GM18508 (cell line): ENCODE results near the gene CDK18.

ENCODE experiments used
- ATAC-seq: cut with Tn5 transposase; IDR thresholded peaks from one replicate; pipeline ENCODE4 v1.9.1; 2021; ENCODE audit warnings: moderate number of reproducible peaks; ENCODE audit not compliant: insufficient read depth, unreplicated experiment

The CDK18 gene

DNA sequence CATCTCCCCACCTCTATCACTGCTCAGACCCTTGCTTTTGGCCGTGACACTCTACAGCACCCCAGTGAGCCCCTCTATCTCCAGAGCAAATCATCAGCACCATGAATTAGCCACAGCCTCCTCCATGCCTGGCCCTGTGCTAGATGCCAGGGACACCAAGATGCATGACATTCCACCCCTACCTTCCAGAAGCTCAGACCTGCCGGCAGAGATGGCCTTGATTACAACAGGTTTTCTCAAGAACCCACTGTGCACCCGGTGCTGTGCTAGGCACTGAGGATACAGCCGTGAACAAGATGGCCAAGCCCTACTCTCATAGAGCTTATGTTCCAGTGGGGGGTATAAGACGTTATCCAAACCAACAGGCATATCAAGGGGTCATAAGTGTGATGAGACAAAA, 30.6 kb downstream of the CDK18 start:
- ATAC-seq, result no peak

DNA sequence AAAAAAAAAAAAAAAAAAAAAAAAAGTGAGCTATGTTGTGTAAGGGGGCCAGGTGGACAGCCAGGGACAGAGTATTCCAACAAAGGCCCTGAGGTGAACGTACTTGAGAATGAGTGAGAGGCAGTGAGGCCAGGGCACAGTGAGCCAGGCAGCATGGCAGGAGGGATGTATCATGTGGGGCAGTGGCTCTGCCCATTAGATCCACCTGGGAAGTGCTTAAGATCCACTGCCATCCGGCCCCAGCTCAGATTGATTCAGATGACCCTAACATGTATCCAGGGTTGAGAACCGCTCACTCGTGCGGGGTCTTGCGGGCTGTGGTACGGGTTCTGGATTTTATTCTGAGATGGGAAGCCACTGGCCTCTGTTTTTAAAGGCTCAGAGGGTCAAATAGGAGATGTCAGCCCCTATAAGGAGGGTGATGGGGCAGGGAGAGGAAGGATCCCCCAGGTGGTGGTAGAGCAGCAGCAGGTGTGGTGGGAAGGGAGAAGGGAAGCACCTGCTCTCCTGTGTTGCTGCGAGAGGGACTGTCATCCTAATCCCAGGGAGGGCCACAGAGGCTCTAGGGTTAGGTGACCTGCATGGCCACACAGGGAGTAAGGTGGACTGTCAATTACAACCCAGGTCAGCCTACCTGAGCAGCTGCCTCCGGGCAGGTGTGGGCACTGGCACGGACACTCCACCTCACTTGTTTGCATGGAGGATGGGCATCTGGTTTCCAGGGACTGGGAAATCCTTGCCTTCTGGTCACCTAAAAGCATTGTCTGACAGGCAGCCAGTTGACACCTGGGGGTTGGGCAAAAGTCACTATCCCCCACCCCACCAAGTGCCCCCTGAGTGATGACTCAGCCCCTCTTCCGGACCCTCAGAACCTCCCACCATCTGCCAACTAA, 31.6 kb downstream of the CDK18 start:
- ATAC-seq, result no peak

DNA sequence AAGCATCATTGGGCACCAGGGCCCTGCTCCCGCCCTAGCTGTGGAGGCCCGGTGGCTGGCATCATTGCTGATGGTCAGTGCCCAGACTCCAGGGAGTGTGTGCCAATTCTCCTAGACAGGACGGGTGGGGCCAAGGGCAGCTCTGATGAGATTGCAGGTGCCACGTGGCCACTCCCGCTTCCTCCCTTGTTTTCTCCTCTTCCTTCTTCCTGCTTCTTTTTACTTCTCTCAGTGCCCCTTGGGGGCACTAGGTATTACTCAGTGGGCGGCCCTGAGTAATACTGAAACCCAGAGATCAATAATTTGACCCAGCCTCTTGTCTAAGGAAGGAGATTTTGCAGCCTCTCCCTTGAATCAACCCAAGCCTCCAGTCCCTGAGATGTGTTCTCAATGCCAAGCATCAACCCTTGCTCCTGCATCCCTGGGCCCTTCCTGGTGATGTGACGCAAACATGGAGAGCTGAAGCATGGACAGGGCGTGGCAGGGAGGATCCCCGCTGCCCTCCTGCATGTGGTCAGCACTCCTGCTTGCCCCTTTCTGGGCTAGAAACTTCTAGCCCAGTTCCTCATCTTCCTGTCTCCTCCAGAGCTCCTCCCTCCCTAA, 32.4 kb downstream of the CDK18 start:
- ATAC-seq, result no peak

DNA sequence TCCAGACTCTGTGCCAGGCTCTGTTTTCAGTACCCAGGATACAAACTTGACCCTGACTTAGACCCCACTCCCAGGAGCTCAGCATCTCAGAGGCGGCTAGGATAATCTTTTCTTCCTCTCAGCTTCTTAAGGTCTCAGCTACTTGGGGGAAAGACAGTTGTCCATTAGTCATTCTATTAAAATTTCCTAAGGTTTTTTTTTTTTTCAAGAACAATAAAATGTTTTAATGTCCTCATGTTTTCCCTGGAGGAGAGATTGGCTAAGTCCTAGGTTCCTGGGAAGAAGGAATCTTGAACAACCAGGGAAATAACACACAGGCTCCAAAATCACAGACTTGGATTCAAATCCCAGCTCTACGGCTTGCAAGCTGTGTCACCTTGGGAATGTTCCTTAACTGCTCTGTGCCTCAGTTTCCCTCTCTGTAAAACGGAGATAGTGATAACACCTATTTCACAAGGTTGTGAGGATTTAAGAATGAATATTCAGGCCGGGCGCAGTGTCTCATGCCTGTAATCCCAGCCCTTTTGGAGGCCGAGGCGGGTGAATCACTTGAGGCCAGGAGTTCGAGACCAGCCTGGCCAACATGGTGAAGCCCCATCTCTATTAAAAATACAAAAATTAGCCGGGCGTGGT, 33.0 kb downstream of the CDK18 start:
- no peak for ATAC-seq

DNA sequence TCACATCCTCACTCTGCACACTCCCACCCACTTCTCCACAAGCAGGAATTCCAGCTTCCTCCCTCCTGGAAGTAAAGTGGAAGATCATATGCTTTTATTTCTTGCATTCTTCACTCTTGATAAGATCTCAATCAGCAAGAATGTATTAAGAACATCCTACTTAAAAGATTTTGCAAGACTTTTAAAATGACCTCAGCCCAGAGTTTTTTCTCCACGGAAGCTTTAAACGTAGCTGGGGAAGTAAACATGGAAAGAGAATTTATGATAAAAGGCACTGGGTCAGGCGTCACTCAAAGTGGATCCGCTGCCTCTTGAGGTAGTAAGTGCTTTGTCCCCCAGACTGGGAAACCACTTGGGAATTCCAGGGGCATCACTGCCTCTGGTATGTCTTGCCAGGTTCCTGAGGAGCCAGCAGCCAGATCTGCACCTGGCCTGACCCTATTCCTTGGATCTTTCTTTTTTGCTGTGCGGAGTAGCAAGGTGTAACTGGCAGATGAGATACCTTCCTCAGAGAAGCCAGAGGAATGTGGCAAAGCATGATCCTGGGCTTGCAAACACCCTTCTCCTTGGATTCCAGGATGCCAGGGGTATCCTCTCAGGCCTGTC, 33.9 kb downstream of the CDK18 start:
- no peak for ATAC-seq

DNA sequence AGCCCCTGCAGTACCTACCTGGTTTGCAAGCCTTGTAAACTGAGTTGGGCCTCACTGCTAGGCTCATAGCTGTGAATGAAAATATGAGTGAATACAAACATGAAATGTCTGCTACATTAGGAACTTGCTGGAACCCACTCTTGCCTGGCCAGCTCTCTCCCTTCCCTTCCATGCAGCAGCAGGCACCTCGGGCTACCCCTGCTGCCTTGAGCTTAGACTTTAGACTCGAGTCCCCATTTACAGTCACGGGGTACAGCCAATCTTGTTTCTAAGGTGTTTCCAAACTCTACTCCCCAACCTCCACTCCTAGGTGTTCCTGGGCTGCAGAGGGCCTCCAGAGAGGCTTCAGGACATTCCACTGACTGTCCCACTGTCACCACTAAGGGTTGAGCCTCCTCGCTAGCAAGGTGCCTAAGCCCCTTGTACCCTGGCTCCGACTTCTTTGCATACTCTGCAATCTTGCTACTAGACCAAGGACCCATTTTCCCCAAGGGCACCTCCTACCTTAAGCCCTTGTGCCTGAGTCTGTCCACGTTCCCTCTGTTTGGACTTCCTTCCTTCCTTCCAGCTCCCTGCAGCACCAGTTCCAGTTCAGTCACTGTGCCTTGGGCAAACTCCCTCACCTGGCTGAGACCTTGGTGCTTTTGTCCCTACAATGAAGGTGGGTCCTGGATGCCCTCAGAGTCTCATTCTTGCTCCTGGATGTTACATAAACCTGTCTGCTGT, 36.9 kb downstream of the CDK18 start:
- ATAC-seq, result no peak

DNA sequence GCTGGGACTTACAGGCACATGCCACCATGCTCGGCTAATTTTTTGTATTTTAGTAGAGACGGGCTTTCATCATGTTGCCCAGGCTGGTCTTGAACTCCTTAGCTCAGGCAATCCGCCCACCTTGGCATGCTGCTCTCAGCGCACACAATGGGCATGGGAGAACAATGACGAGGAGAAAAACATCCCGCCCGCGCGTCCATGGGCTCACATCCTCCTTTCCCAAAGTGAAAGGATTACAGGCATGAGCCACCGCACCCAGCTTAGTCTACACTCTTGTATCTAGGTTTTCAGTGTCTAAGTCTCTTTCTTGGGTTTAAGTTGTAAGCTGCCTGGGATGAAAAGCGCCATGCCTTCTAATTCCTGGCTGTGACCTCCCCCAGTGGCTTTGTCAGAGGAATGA, 37.9 kb downstream of the CDK18 start:
- no peak for ATAC-seq

DNA sequence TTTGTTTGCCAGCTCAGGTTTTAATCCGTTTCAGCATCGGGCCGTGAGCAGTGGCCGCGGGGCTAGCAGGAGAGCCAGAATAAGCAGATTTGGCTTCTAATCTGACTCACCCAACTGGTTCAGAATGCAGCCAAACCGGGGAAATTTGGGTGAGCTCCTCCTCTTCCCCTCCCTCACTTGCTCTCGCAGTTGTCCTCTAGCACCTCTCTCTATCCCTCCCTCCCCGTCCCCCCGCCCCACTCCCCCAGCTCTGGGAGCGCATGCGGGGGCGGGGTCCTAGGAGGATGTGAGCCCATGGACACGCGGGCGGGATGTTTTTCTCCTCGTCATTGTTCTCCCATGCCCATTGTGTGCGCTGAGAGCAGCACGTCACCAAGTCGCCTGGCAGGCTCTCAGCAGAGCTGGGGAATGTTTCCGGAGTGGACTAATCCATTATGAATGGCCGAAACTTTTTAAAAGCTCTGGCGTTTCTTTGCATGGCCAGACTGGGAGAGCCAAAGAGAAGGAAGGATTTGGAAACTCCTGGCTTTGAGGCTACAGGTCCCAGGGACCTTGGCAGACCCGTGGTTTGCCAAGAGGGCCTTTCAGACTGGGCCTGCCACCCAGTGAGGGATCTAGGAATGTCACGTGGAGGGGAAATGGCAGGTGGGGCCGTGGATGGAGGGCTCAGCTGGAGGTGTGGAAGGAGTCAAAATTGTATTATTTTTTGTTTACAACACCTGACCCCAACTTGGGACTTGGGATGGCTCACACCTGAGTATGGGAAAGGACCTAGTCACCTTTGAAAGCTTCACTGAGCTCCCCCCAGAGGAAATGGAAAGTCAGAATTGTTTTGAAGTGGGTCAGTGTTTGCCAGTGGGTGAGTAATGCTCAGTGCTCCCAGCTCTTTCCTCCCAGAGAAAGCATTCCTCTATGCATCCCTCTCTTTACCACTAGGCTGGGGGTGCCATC, 39.2 kb downstream of the CDK18 start:
- ATAC-seq, result no peak

DNA sequence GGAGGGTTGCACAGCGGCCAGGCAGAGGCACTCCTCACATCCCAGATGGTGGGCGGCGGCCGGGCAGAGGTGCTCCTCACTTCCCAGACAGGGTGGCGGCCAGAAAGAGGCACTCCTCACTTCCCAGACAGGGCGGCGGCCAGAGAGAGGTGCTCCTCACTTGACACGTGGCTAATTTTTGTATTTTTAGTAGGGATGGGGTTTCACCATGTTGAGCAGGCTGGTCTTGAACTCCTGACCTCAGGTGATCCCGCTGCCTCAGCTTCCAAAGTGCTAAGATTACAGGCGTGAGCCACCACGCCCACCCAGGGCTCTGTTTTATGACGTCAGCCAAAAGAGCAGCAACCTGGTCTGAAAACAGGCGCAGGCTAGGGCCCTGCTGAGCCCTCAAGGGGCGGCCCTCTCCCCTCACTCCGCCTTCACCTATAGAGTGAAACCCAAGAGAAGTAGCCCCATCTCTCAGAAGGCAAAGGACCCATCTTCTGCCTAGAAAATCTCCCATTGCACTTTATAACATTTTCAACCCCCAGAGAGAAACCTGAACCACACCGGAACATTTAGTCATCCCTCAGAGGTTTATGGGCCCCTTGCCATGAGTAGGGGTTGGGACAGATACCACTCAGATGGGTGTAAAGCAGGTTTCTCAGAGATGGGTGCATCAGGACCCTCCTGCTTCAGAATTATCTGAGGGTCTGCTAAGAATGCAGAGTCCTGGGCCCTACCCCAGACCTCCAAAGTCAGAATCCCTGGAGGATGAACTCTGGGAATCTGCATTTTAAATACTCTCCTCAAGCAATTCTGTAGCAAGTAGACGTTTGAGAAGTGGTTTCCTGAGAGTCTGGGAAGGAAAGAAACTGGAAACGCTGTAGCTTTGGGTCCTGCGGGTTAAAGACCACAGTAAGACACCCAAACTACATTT, 40.8 kb downstream of the CDK18 start:
- no peak for ATAC-seq

DNA sequence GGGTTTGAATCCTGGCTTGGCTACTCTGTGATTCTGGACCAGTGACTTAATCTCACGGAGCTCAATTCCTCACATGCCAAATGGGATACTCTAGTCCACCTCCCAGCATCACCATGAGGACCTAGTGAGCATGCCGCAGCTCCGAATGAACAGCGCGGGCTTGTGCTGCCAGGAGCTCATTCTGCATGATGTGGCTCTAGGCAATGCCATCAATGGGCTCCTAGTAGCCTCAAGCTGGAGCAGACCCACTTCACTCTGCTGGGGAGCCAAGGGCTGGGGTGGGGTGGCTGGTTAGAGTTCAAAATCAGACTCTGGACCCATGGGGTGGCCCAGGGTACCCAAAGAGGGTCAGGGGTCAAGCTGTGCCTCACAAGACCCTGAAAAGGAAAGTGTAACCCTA, 41.5 kb downstream of the CDK18 start:
- ATAC-seq, result no peak

DNA sequence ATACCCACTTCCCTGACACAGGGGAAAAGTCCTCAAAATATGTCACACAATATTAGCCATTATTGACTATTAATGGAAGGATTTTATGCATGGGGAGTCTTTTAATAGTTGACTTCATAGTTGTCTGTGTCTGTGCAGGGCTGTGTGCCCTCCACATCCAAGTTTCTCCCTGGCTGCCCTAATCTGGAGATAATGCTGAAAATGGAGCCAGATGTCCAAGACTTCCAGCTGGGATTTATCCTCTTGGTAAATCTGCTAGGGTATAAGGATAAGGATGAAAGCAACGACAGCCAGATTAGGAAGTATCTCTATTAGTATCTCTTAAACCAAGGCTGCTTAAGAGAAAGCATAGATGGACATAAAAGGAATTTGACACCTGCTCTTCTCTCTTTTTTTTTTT, 42.1 kb downstream of the CDK18 start:
- ATAC-seq, result no peak

DNA sequence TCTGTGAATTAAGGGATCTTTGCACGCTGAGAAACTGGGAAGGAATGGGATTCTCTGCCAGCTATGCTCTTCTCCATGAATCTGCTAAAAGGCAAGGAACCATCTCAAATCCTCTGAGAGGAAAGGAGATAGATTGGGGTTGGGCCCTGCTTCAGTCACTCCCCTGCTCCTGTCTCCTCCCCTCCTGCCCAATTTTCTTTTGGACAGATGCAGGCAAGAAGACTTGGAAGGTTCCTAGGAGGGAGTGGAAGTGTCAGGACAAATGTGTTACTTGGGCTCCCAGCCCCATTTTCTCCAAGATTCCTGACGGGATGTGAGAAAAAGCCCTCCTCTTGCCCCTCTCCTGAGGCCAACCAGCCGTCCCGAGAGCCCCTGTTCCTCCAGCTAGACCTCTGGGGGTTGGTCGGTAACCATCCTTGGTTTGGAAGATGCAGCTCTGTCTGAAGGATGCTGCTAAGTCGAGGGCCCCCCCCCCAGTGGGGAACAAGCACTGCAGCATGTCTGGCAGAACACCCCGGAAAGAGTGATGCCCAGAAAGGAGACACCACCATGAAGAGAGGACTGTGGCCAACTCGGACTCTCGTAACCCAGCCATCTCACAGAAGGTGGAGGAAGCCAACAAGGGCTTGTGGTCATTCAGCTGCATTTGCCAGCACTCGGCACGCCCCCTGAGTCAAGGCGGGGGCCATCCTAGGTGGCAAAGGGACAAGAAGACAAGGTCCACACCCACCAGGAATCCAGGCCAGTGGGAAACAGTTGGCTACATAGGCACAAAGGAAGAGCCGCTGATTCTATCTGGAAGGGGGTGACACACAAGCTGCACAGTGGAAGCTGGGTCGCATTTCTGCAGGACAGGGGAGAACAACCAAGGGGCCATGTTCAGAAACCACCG, 43.7 kb downstream of the CDK18 start:
- no peak for ATAC-seq

DNA sequence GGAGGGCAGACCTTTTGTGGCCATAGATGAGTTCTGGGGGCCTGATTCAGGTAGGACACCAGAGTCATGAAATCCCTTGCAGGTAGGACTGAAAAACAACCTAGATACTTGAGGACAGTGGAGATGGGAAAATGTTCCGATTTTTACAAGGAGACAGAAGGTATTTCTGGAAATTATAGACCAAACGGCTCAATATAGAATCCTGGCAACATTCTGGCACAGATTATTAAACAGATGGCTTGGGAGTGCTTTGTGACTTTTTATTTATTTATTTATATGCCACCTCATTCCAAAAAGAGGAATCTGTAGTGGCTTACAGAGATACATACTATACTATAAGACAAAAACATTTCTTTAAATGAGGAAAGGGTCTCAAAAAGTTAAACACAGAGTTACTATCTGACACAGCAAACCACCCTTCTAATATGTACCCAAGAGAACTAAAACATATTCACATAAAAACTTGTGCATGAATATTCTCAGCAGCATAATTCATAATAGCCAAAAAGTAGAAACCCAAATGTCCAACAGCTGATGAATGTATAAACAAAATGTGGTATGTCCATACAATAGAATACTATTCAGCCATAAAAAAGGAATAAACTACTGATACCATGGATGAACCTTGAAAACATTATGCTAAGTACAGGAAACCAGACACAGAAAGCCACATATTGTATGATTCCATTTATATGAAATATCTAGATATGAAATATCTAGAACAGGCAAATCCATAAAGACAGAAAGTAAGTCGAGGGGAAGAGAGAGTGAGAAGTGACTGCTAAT, 49.8 kb downstream of the CDK18 start:
- no peak for ATAC-seq

DNA sequence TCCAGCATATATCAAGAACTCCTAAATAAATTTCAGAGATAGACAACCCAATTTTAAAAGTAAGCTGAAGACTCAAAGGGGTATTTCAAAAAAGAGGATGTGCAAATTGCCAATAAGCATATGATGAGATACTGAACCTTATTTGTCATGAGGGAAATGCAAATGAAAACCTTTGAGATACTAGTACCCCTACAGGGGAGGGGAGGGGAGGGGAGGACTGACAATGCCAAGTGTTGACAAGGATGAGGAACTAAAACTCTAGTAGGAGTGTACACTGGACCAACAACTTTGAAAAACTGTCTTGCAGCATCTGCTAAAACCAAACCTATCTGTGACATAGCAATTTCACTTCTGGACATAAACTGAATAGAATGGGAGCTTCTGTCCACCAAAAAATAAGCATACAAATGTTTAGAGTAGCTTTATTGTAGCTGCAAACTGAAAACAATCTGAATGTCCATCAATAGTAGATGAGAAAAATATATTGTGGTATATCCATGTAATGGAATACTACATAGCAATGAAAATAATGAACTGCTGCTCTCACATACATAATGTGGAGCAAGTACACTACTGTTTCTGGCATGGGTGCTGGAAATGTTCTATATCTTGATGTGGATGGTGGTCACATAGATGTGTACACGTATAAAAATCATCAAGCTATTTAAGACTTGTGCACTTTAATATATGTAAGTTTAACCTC, 57.2 kb downstream of the CDK18 start:
- no peak for ATAC-seq

DNA sequence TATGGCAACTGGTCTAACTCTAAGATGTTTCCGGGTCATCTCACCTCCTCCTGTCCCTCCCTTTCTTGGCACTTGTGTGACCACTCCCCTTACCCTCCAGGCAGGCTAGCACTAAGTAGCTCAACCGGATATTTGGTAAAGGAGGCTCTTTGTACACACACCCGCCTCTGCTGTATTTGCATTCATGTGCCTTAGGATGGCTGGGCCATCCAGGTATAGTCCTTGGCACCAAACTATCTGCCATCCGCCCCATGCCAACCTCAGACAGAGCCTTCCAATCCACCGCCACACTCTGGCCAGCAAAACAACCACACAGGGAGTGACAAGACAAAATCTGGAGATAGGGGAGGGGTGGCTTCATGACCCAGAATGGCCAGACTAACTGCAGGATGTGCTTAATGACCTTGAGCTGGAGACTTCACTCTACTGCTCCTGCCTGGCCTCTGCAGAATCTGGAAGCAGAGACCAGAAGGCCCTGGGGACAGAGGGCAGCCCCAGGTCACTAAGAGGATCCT, 59.5 kb downstream of the CDK18 start:
- ATAC-seq, result no peak

DNA sequence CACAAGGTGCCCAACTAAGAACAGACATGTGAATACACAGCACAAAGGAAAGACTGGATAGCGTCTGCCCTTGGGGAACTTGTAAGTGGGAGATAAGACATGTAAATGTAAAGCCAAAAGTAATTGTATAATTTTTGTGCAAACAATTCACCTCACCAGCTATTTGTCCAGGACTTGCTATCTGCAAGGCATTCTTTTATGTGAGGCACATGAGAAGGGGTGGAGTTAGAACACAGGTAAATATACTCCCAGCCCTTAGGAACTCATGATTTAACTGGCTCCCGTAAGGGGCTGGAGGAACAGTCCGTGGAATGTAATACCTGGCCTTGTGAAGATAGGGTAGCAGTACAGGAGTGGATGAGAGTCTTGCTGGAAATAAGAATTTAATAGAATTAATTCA, 61.3 kb downstream of the CDK18 start:
- ATAC-seq, result no peak
